ENCODE measurements around the gene PILRB. TPM values are rescaled to one million over a fixed set of nuclear protein-coding genes. Genes with fewer than 3 reads are reported as not detected.
A peak's percentile ranks its signal among the peaks of the same experiment; 100 is the strongest.
"Not testable (repeated sequence)": the region's sequence is repeated elsewhere in the genome, so short reads cannot be mapped to it uniquely, and the experiment has no call there.

PILRB gene
- total RNA-seq, 1 donor from 2014 or later: 9.2 TPM

- intact Hi-C loops (cut with DNase I): no loop called here
- ATAC-seq (no peak), DNase-seq (ENCODE audit: missing footprints) (peak; percentile 45)
Measured at GRCh38 chr7:100371561-100372171, 13.7 kb downstream of the PILRB start.

GRCh38 chr7:100372256-100372655 is 14.3 kb downstream of the PILRB start:
- ATAC-seq (peak; percentile 14), DNase-seq (ENCODE audit: missing footprints) (peak; percentile 73)
- intact Hi-C loops (cut with DNase I): no loop called here

- ATAC-seq (no peak), DNase-seq (ENCODE audit: missing footprints) (peak; percentile 66)
- intact Hi-C loops (cut with DNase I): no loop called here
Measured at GRCh38 chr7:100372694-100373093, 14.8 kb downstream of the PILRB start.

GRCh38 chr7:100373261-100373831 is 15.4 kb downstream of the PILRB start, which contains the start of gene PILRA:
PILRA (plus strand) TSS chr7:100373487; CDS start chr7:100373657, 170 bp downstream.
- ATAC-seq (peak; percentile 47), DNase-seq (ENCODE audit: missing footprints) (peak; percentile 78)
- intact Hi-C loops (cut with DNase I): no loop called here

GRCh38 chr7:100373870-100374598 is 16.1 kb downstream of the PILRB start:
- peak; percentile 15 for DNase-seq (ENCODE audit: missing footprints)
- intact Hi-C loops (cut with DNase I): not testable (repeated sequence)

GRCh38 chr7:100374601-100375000 is 16.7 kb downstream of the PILRB start:
- no peak for ATAC-seq
- DNase-seq (ENCODE audit: missing footprints): peak; percentile 16
- intact Hi-C loops (cut with DNase I): no loop called here

More at GRCh38 chr7:100373870-100374598, 16.1 kb downstream of the PILRB start:
- ATAC-seq: not testable (repeated sequence)

GRCh38 chr7:100376066-100376465 is 18.1 kb downstream of the PILRB start:
- no peak for ATAC-seq
- no peak for DNase-seq (ENCODE audit: missing footprints)
- intact Hi-C loops (cut with DNase I): no loop called here

GRCh38 chr7:100378114-100378755 is 20.3 kb downstream of the PILRB start:
- DNase-seq (ENCODE audit: missing footprints) (no peak), ATAC-seq (no peak)
- intact Hi-C loops (cut with DNase I): no loop called here

- intact Hi-C loops (cut with DNase I): no loop called here
- ATAC-seq (peak; percentile 44), DNase-seq (ENCODE audit: missing footprints) (no peak)
Measured at GRCh38 chr7:100380196-100380595, 22.3 kb downstream of the PILRB start.

- DNase-seq (ENCODE audit: missing footprints); intact Hi-C loops (cut with DNase I); ATAC-seq: not testable (repeated sequence)
Measured at GRCh38 chr7:100381531-100382233, 23.8 kb downstream of the PILRB start.

GRCh38 chr7:100382234-100382853 is 24.4 kb downstream of the PILRB start:
- ATAC-seq; intact Hi-C loops (cut with DNase I); DNase-seq (ENCODE audit: missing footprints): not testable (repeated sequence)

- no peak for DNase-seq (ENCODE audit: missing footprints)
- ATAC-seq: no peak
- intact Hi-C loops (cut with DNase I): no loop called here
Measured at GRCh38 chr7:100384628-100385294, 26.8 kb downstream of the PILRB start.

- intact Hi-C loops (cut with DNase I): no loop called here
- DNase-seq (ENCODE audit: missing footprints) (no peak), ATAC-seq (no peak)
Measured at GRCh38 chr7:100386940-100387339, 29.0 kb downstream of the PILRB start.

- ATAC-seq: no peak
Measured at GRCh38 chr7:100387695-100388094, 29.8 kb downstream of the PILRB start.

GRCh38 chr7:100389437-100390088 is 31.6 kb downstream of the PILRB start:
- intact Hi-C loops (cut with DNase I): no loop called here
- DNase-seq (ENCODE audit: missing footprints): no peak
- ATAC-seq: no peak

More at GRCh38 chr7:100387695-100388094, 29.8 kb downstream of the PILRB start:
- intact Hi-C loops (cut with DNase I): no loop called here
- no peak for DNase-seq (ENCODE audit: missing footprints)

- intact Hi-C loops (cut with DNase I): no loop called here
- DNase-seq (ENCODE audit: missing footprints) (no peak), ATAC-seq (no peak)
Measured at GRCh38 chr7:100390286-100391009, 32.5 kb downstream of the PILRB start.

Measured in Right ventricle myocardium inferior (tissue), 1 donor.